SH-SY5Y (cell line): ENCODE results near the gene TMEM184B.

Experiments
- GATA2 ChIP-seq: IDR thresholded peaks from 2 replicates; pipeline ENCODE4 v1.6.1; 2011; ENCODE audit warnings: mild to moderate bottlenecking, low read depth, low read length
- GATA3 ChIP-seq: IDR thresholded peaks from 2 replicates; pipeline ENCODE4 v1.6.1; 2011; ENCODE audit warnings: low read depth, mild to moderate bottlenecking, low read length, moderate library complexity

DNA sequence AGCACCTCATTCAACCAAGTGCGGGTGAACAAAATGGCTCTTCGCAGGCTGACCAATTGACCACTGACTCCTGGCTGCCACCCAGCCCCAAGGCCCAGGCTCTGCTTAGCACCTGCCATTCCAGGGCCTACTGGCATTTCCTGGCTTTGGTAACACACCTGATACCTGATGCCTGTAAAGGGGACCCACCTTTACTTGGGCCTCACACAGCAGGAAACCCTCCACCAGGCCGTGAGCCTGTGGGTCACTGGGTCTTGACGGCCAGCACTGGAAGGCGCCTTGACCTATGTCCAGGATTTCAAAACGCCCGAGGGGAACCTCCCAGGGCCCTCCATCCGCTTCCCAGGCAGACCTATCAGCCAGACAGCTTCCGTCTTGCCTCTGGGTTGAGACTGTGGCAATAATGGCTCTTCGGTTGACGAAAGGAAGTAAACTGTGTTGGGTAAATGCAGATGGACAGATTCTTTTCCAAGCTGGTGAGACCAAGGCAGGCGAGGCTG, 16.8 kb upstream of the TMEM184B start:
- TF ChIP-seq GATA3 (no peak), GATA2 (no peak)
